Stimulated activated CD8-positive, alpha-beta memory T cell treated with anti-CD3 and anti-CD28 coated beads, Interleukin-4, amount 100 ng/mL, for 1 hour (primary cell): ENCODE data around the gene ZNF316.

Experiments
- DNase-seq, 2 donors: peaks; one replicate each; pipeline ENCODE4 v3.0.0-alpha.2; 2020; ENCODE audit warnings: low read depth in 2 of 2, low spot score in 1 of 2

Gene ZNF316

GRCh38 chr7:6680146-6680545 is 43.0 kb downstream of the ZNF316 start:
- DNase-seq, result no peak

GRCh38 chr7:6691103-6691502 is 54.0 kb downstream of the ZNF316 start:
- no peak for DNase-seq

GRCh38 chr7:6691609-6692106 is 54.5 kb downstream of the ZNF316 start:
- no peak for DNase-seq

GRCh38 chr7:6700793-6701192 is 63.7 kb downstream of the ZNF316 start:
- DNase-seq, result no peak

GRCh38 chr7:6701860-6702259 is 64.7 kb downstream of the ZNF316 start:
- no peak for DNase-seq
